HepG2 (cell line): ENCODE results near the gene CALM1. TPM values are rescaled to one million over a fixed set of nuclear protein-coding genes. Genes with fewer than 3 reads are reported as not detected.

Source experiments
- ATAC-seq: fragments of 200-7000 bp; cut with Tn5 transposase; 3 replicates; pipeline ENCODE4 v1.9.1; 2020; ENCODE audit warnings: mild to moderate bottlenecking, moderate library complexity
- BruUV-seq: library from RNA; stranded (reverse); fragments of 400-500 nt; replicated peaks from 2 replicates; lab custom pipeline; 2021; lab: Mats Ljungman, UMichigan
- CTCF ChIA-PET: fragments of 300-600 bp; formaldehyde crosslinking; extraction: SDS; loops from one replicate; lab custom pipeline; 2021; ENCODE audit warnings: low total read pairs, inconsistent platforms, low intra/inter-chr PET ratio; lab: Yijun Ruan, JAX
- POLR2A ChIA-PET: fragments of 350-600 bp; sonication (Branson Sonifier 250); formaldehyde crosslinking; loops from one replicate; lab custom pipeline; 2020; ENCODE audit warnings: antibody characterized with exemption, inconsistent platforms; lab: Yijun Ruan, JAX
- DNase-seq: peaks from one replicate; pipeline ENCODE4 v3.0.0-alpha.2; 2015; ENCODE audit warnings: low spot score
- FAIRE-seq: peaks from 3 replicates; lab custom pipeline; 2011; peaks lifted over from hg19 to GRCh38; lab: Jason Lieb, UNC
- H2AFZ ChIP-seq: one replicate; pipeline ENCODE4 v1.6.1; 2011; ENCODE audit warnings: low read length, inconsistent platforms
- H3K27ac ChIP-seq: fragments of 300-600 bp; 3 replicates; pipeline ENCODE4 v1.8.0; 2011; ENCODE audit warnings: mixed run types, mild to moderate bottlenecking, mixed read lengths, low read length, inconsistent platforms; ENCODE audit not compliant: insufficient read depth; ENCODE audit errors: extremely low read length
- H3K27me3 ChIP-seq, 2 experiments: fragments of 200-600 bp in 1 of 2; 2 replicates in 1 of 2; 3 replicates in 1 of 2; pipeline versions ENCODE4 v1.6.0 to v1.8.0; 2011; ENCODE audit warnings: low read length in 2 of 2, mild to moderate bottlenecking in 2 of 2, moderate library complexity in 2 of 2, inconsistent platforms in 1 of 2; ENCODE audit not compliant: insufficient read depth in 2 of 2, control insufficient read depth in 1 of 2
- H3K36me3 ChIP-seq, 2 experiments: fragments of 200-600 bp in 1 of 2; replicated peaks in 1 of 2; 2 replicates in 1 of 2; 3 replicates in 1 of 2; pipeline versions ENCODE4 v1.5.1 to v1.8.0; 2011; ENCODE audit warnings: low read length in 2 of 2, inconsistent platforms in 1 of 2; ENCODE audit not compliant: insufficient read depth in 2 of 2, control insufficient read depth in 1 of 2
- H3K4me1 ChIP-seq: 2 replicates; pipeline ENCODE4 v1.5.1; 2012; ENCODE audit warnings: low read length, inconsistent platforms; ENCODE audit not compliant: insufficient read depth
- H3K4me2 ChIP-seq: 2 replicates; pipeline ENCODE4 v1.6.0; 2011; ENCODE audit warnings: low read depth, low read length, inconsistent platforms
- H3K4me3 ChIP-seq, 3 experiments: fragments of 200-600 bp in 1 of 3; sonication (generic), shearing (Covaris generic) in 1 of 3; replicated peaks in 1 of 3; 2 replicates each; pipeline ENCODE4 v1.5.1; 2011 to 2016; ENCODE audit warnings: low read length in 3 of 3, inconsistent platforms in 2 of 3, low read depth in 2 of 3, mild to moderate bottlenecking in 2 of 3, control low read depth in 1 of 3, mixed read lengths in 1 of 3; ENCODE audit not compliant: insufficient read depth in 1 of 3
- H3K79me2 ChIP-seq: one replicate; pipeline ENCODE4 v1.6.1; 2011; ENCODE audit warnings: low read length, inconsistent platforms; ENCODE audit not compliant: insufficient read depth
- H3K9ac ChIP-seq: 2 replicates; pipeline ENCODE4 v1.6.0; 2011; ENCODE audit warnings: mild to moderate bottlenecking, low read depth, low read length, inconsistent platforms; ENCODE audit not compliant: insufficient read depth
- H3K9me3 ChIP-seq: 2 replicates; pipeline ENCODE4 v1.5.1; 2012; ENCODE audit warnings: mild to moderate bottlenecking, low read length
- H4K20me1 ChIP-seq: 2 replicates; pipeline ENCODE4 v1.6.0; 2011; ENCODE audit warnings: inconsistent platforms, mild to moderate bottlenecking, low read length, moderate library complexity; ENCODE audit not compliant: insufficient read depth
- ATAD3A ChIP-seq: sonication (generic); formaldehyde crosslinking; IDR thresholded peaks from 2 replicates; pipeline ENCODE4 v1.4.0; 2020; ENCODE audit warnings: missing genetic modification reagents
- CBX1 ChIP-seq: IDR thresholded peaks from one replicate; pipeline ENCODE4 v1.6.1; 2016; ENCODE audit warnings: antibody characterized with exemption, low read depth
- MATR3 ChIP-seq: sonication (generic); formaldehyde crosslinking; IDR thresholded peaks from 2 replicates; pipeline ENCODE4 v1.4.0; 2020; ENCODE audit warnings: missing genetic modification reagents
- MED1 ChIP-seq: sonication (generic); formaldehyde crosslinking; IDR thresholded peaks from 2 replicates; pipeline ENCODE4 v1.4.0; 2020; ENCODE audit warnings: missing genetic modification reagents
- PLRG1 ChIP-seq: fragments of 450-650 bp; conservative IDR thresholded peaks from 2 replicates; pipeline ENCODE4 v1.6.1; 2016
- RBFOX2 ChIP-seq: fragments of 200-400 bp; formaldehyde crosslinking; IDR thresholded peaks from 2 replicates; pipeline ENCODE4 v1.6.1; 2017; ENCODE audit warnings: low read depth, mild to moderate bottlenecking, low read length
- SNAPC2 ChIP-seq: sonication (generic); formaldehyde crosslinking; IDR thresholded peaks from 2 replicates; pipeline ENCODE4 v1.8.1; 2022; ENCODE audit warnings: mild to moderate bottlenecking, missing genetic modification reagents
- ZC3H4 ChIP-seq: sonication (generic); formaldehyde crosslinking; IDR thresholded peaks from 2 replicates; pipeline ENCODE4 v1.4.0; 2020; ENCODE audit warnings: missing genetic modification reagents, borderline replicate concordance
- ZNF75D ChIP-seq: sonication (generic); formaldehyde crosslinking; IDR thresholded peaks from 2 replicates; pipeline ENCODE4 v1.8.1; 2023; ENCODE audit warnings: missing genetic modification reagents, mild to moderate bottlenecking, borderline replicate concordance
- ZNF782 ChIP-seq: sonication (generic); formaldehyde crosslinking; IDR thresholded peaks from 2 replicates; pipeline ENCODE4 v1.4.0; 2020; ENCODE audit warnings: missing genetic modification reagents, mild to moderate bottlenecking, borderline replicate concordance
- WGBS: methylation state at CpG from one replicate; pipeline ENCODE4 v1.1.6; 2017; ENCODE audit warnings: low lambda C conversion rate; 5-methylcytosine and 5-hydroxymethylcytosine counted together
- in situ Hi-C: cut with HindIII; loops from 2 replicates; pipeline ENCODE4 v1.10.0; 2017; ENCODE audit warnings: low pct_unique_long_range_greater_than_20kb; ENCODE audit not compliant: extremely low pct_ligation_motif_present
- intact Hi-C: fragments of 100-400 bp; cut with micrococcal nuclease; formaldehyde crosslinking; loops from one replicate; pipeline ENCODE4 v1.10.0; 2022; ENCODE audit not compliant: unreplicated experiment
- polyA plus RNA-seq, 8 experiments: library from polyadenylated mRNA; depleted of rRNA in 3 of 8; stranded (reverse) in 7 of 8; unstranded in 1 of 8; fragments of >200 nt; fragmentation: Illumina TruSeq in 4 of 8; extraction: Trizol in 4 of 8; gene quantifications; 2 replicates each; pipeline versions ENCODE4 v1.2.1 to v1.2.3, GENCODE V29; 2011 to 2016; ENCODE audit warnings: low read depth in 4 of 8, missing spikeins in 1 of 8, mixed read lengths in 1 of 8; ENCODE audit not compliant: insufficient read depth in 1 of 8
- total RNA-seq, 5 experiments: library from RNA; depleted of rRNA; stranded (reverse); fragments of >200 nt; fragmentation: Illumina TruSeq; extraction: Trizol; gene quantifications; 2 replicates each; pipeline ENCODE4 v1.2.3, GENCODE V29; 2016; ENCODE audit warnings: low read depth in 1 of 5
- TF ChIP-seq, protein P1 (sequence below): sonication (generic); formaldehyde crosslinking; IDR thresholded peaks from 2 replicates; pipeline ENCODE4 v1.4.0; 2020; ENCODE audit warnings: missing genetic modification reagents
- TF ChIP-seq, protein P2 (sequence below): sonication (generic); formaldehyde crosslinking; IDR thresholded peaks from 2 replicates; pipeline ENCODE4 v1.5.1; 2020; ENCODE audit warnings: mild to moderate bottlenecking, missing genetic modification reagents, moderate library complexity

Gene CALM1
- total and polyA plus RNA-seq, 2 of the 13 experiments (the other 11 are each of a cell fraction or from before 2014, with no cell fraction given), result 110 to 238 TPM

DNA sequence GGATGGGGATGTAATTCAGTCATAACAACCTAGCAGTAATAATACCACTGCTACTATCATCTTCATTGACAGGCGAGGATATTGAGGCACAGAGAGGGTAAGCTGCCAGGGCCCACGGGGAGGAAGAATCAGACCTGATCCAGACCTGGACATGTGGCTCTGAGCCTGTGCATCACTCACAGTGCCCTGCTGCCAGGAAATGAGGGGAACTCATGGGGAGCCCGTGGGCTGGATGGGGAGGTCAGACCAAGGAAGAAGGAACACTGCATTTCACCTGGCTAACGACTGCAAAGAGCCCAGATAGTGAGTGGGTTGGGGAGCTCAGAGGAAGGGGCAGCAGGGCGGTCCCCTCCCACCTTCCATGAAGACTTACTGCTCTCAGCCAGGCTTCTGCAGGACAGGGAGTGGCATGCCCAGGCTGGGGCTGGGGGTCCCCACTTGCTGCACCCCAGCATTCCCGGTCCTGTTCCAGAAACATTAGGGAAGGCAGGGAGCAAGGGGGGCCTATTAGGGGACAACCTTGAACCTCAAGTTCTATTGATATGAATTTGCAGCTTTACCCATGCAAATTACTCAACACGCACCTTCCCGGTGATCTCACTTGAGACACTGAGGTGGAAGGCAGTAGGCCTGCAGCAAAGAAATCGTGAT lies 37.7 kb downstream of the CALM1 start:
- no TSS peak for BruUV-seq
- FAIRE-seq (no peak), ATAC-seq (no peak), DNase-seq (no peak)
- Histone ChIP-seq H3K9ac (no peak overlapping the region), H3K27ac (no peak overlapping the region), H3K4me1 (no peaks in the 10 kb centered on the region), H3K4me2 (no peak overlapping the region), H3K9me3 (no peaks in the 10 kb centered on the region), H3K27me3 (no peaks in the 10 kb centered on the region; a peak in 1 of 5 replicates), H3K79me2 (no peaks in the 10 kb centered on the region), H3K36me3 (no peaks in the 10 kb centered on the region), H2AFZ (no peak overlapping the region), H3K4me3 (no peak overlapping the region), H4K20me1 (no peaks in the 10 kb centered on the region)
- in situ Hi-C loops (no loop called here), intact Hi-C loops (no loop called here)
- 24% methylated on average over 8 of the region's 9 CpGs for WGBS
- ChIA-PET CTCF (no interaction called here), POLR2A (no interaction called here)
- TF ChIP-seq SNAPC2 (CRISPR knock-in tag) (no peak), CBX1 (no peak), ATAD3A (CRISPR knock-in tag) (no peak), RBFOX2 (no peak), MATR3 (CRISPR knock-in tag) (no peak)

DNA sequence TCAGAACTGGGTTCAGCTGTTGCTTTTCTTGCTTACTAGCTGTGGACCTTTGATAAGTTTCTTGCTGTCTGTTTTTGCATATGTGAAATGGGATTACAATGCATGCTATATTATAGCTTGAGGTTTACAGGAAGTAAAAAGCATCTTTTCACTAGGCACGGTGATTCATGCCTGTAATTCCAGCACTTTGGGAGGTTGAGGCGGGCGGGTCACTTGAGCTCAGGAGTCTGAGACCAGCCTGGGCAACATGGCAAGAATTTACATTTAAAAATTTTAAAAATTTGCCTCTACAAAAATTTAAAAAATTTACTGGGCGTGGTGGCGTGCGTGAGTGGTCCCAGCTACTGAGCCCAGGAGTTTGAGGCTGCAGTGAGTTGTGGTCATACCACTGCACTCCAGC lies 42.0 kb downstream of the CALM1 start:
- TF ChIP-seq PLRG1 (no peak), ZNF782 (no peak), MED1 (no peak), ZC3H4 (CRISPR knock-in tag) (no peak), ZNF75D (CRISPR knock-in tag) (no peak)
- TF ChIP-seq, protein P1, sequence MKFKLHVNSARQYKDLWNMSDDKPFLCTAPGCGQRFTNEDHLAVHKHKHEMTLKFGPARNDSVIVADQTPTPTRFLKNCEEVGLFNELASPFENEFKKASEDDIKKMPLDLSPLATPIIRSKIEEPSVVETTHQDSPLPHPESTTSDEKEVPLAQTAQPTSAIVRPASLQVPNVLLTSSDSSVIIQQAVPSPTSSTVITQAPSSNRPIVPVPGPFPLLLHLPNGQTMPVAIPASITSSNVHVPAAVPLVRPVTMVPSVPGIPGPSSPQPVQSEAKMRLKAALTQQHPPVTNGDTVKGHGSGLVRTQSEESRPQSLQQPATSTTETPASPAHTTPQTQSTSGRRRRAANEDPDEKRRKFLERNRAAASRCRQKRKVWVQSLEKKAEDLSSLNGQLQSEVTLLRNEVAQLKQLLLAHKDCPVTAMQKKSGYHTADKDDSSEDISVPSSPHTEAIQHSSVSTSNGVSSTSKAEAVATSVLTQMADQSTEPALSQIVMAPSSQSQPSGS, result no peak
- TF ChIP-seq, protein P2, sequence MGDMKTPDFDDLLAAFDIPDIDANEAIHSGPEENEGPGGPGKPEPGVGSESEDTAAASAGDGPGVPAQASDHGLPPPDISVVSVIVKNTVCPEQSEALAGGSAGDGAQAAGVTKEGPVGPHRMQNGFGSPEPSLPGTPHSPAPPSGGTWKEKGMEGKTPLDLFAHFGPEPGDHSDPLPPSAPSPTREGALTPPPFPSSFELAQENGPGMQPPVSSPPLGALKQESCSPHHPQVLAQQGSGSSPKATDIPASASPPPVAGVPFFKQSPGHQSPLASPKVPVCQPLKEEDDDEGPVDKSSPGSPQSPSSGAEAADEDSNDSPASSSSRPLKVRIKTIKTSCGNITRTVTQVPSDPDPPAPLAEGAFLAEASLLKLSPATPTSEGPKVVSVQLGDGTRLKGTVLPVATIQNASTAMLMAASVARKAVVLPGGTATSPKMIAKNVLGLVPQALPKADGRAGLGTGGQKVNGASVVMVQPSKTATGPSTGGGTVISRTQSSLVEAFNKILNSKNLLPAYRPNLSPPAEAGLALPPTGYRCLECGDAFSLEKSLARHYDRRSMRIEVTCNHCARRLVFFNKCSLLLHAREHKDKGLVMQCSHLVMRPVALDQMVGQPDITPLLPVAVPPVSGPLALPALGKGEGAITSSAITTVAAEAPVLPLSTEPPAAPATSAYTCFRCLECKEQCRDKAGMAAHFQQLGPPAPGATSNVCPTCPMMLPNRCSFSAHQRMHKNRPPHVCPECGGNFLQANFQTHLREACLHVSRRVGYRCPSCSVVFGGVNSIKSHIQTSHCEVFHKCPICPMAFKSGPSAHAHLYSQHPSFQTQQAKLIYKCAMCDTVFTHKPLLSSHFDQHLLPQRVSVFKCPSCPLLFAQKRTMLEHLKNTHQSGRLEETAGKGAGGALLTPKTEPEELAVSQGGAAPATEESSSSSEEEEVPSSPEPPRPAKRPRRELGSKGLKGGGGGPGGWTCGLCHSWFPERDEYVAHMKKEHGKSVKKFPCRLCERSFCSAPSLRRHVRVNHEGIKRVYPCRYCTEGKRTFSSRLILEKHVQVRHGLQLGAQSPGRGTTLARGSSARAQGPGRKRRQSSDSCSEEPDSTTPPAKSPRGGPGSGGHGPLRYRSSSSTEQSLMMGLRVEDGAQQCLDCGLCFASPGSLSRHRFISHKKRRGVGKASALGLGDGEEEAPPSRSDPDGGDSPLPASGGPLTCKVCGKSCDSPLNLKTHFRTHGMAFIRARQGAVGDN, result no peak
- no peak overlapping the region for H2AFZ ChIP-seq
- H3K27ac ChIP-seq, result no peak overlapping the region
- CTCF ChIA-PET, result no interaction called here
- no peak overlapping the region for H3K4me3 ChIP-seq
- H3K27me3 ChIP-seq, result peaks cover 0 to 3% of the 10 kb centered on the region in 2 experiments; a peak in 1 of 5 replicates
- peaks cover 8% of the 10 kb centered on the region; the same call in 1 of the 2 replicates for H3K4me1 ChIP-seq
- H3K9me3 ChIP-seq, result no peaks in the 10 kb centered on the region
- intact Hi-C loops (no loop called here), in situ Hi-C loops (no loop called here)
- FAIRE-seq (no peak), DNase-seq (no peak), ATAC-seq (no peak)
- no peak overlapping the region for H3K4me2 ChIP-seq
- H3K79me2 ChIP-seq, result no peaks in the 10 kb centered on the region
- 63% methylated on average over 6 of the region's 6 CpGs for WGBS
- BruUV-seq, result no TSS peak
- POLR2A ChIA-PET, result no interaction called here
- H4K20me1 ChIP-seq, result no peaks in the 10 kb centered on the region
- H3K9ac ChIP-seq, result no peak overlapping the region
- H3K36me3 ChIP-seq, result no peaks in the 10 kb centered on the region
